HG03354 (cell line): Measurements from ENCODE around the gene GCN1.
A peak's percentile ranks its signal among the peaks of the same experiment; 100 is the strongest.

ENCODE experiments used
- ATAC-seq: cut with Tn5 transposase; IDR thresholded peaks from one replicate; pipeline ENCODE4 v1.9.1; 2021; ENCODE audit warnings: mild to moderate bottlenecking; ENCODE audit not compliant: unreplicated experiment, poor library complexity, severe bottlenecking

The GCN1 gene

DNA sequence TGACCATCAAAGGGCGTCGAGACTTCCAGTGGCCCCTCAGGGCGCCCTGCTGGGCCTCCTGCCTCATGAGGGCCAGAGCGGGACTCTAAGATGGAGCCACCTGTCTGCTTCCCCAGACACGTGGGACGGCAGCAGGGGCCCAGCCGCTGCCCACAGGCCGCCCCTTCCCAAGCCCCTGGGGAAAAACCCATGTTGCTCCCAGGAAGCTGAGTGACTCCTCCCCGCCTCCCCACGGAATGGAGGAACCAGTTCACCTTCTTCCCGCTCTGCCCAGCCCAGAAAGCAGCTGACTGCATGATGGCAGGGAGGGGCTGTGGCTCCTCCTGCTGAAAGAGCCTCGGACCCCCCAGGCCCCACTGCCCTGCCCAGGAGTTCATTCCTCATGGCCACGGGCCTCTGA, 92.9 kb downstream of the GCN1 start:
- no peak for ATAC-seq

- no peak for ATAC-seq
Measured at GRCh38 chr12:120101182-120101581, 93.3 kb downstream of the GCN1 start.

DNA sequence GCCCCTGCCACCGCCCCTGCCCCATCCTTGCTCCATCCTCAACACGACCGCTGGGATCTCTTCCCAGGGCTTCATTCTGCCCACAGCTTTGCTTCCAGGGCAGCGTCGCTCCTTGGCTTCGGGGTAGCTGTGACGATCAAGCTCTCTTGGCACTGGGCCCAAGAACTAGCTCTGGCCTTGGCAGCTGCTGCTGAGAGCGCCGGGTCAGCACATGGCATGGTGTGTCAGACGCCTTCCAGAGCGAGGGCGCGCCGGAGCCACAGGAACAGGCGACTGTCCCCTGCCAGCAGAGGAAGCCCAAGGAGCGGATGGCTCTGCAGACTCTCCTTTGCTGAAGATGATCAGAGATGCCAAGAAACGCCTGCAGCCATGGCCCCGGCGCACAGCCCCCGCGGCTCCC, 93.9 kb downstream of the GCN1 start:
- no peak for ATAC-seq

DNA sequence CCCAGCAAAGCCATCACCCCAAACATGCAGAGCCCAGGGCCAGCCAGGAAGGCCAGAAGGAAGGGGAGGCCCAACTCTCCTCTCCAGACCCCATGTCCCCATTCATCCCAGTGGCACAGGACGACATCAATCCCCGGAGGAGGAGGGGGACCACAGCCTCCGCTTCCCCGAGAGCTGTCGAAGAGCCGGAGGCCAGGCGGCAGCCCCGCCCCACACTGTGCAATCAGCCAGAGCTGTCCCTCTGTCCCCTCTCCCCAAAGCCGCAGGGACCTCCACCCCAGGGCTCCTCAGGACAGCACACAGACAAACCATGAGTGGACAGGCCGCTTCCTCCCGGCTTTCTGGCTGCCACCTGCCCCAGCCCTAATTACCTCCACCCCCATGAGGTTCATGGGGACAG, 94.8 kb downstream of the GCN1 start:
- no peak for ATAC-seq

DNA sequence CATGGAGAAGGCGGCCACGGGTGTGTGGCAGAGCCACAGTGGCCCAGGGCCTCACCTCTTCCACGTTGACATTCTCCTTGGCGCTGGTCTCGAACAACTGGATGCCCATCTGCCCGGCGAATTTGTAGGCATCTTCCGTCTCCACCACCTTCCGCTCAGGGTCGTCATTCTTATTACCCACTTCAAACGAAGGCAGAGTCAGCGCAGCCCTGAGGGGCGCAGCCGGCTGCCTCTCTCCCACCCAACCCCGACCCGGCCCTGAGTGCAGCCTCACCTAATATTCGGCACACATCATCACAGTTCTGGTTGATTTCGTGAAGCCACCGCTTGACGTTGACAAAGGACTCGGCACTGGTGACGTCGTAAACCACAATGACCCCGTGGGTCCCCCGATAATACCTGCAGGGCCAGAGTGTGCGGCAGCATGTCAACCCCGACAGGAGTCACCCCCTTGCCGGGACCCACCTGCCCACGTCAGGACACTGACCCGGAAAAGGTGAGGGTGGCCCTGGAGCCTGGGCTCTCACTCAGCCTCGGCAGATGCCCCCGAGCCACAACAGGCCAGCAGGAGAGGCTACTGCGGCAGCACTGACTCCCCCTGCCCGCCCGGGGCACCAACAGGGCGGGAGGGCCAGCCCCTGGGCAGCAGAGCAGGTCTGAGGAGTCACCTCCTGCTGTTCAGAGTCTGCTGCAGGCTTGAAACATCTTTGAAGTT, 95.6 kb downstream of the GCN1 start:
- ATAC-seq, result no peak

DNA sequence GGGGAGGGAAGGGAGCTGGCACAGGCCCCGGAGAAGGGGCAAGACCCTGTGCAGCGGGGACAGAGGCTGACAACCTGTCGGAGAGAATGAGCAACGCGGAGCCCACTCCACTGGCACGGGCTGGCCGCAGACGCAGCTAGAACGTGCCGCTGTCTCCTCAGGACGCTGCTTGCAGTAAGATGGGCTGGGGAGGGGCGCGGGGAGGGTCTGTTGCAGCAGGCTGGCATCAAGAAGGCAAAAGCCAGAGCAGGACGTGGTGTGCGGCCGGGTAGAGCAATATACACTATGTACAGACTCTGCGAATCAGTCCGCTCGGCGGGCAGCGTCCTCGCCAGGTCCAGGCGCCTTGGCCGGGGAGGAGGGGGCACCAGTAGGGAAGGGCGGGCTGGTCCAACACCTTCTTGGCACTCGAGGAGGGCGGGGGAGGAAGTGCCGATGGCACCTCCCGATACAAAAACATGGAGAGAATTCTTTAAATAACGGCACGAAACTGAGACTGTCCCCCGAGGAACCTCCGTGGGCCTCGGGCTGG, 97.8 kb downstream of the GCN1 start:
- ATAC-seq, result no peak

GRCh38 chr12:120095736-120096135, 98.8 kb downstream of the GCN1 start:
- ATAC-seq, result no peak

DNA sequence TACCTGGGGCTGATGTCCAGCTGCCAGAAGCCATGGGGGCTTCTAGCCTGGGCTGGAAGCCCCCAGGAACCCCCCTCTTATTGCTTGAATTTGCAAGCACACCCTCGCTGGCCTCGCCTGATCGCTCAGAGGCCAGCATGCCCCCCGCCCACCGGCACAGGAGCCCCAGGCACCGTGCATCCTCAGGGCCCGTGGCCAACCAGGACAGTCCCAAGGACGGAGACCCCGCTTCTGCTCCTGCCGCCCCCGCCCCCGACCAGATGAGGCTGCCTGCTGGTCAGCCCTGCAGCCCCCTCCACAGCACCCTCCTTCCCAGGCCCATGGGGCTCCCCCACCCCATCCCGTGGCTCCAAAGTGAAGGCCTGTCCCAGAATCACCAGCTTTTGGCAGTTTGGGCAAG, 99.2 kb downstream of the GCN1 start:
- no peak for ATAC-seq

DNA sequence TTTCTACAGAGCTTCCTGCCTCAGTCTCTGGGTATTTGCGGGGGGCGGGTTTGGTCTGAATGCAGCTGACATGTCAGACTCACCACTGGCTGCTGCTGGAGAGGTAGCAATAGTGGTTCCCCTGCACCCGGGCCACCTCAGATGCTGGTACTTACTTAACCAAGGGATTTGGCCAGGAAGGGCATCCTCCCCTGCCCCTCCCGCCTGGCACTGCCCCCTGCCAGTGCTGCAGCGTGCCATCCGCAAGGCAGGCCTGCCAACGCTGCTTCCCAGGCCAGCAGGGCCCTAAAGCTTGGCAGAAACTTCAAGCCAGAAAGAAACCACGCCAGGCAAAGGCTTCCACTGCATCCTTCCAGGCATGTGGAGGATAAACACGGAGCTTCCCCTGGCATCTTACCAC, 100.0 kb downstream of the GCN1 start:
- ATAC-seq, result no peak

DNA sequence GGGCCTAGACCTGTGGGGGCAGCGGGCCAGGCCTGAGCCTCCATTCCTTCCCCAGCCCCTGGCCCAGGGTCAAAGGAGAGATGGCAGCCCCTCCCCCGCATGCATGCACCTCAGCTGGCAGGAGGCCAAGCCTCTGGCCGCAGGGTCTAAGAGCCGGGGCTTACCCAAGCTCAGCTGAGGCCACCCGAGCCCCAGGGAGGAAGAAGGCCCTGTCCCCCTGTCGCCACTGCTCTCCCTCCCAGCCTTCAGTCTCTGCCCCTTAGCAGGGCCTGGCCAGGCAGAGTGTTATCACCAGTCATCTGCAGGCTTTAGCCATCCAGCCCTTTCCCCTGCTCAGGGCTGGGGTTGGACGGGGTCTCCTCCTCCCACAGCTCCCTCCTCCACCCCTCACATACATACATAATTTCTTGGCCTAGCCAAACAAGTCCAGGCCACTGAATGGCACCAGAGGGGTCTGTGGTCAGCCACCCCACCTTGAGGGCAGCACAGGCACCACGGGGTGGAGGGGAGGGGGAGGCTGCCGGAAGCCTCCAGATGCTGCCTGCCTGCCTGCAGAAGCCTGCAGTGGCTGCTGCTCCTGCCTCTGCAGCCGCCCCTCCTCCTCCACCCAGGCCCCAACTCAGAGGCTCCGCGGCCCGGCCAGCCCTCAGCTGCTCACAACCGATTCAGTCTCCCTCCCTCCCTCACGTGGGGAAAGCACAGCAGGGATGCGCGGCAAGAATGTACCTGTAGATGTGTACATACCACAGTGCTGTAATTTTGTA, 100.7 kb downstream of the GCN1 start:
- ATAC-seq, result no peak

- no peak for ATAC-seq
Measured at GRCh38 chr12:120093336-120093591, 101.3 kb downstream of the GCN1 start.

DNA sequence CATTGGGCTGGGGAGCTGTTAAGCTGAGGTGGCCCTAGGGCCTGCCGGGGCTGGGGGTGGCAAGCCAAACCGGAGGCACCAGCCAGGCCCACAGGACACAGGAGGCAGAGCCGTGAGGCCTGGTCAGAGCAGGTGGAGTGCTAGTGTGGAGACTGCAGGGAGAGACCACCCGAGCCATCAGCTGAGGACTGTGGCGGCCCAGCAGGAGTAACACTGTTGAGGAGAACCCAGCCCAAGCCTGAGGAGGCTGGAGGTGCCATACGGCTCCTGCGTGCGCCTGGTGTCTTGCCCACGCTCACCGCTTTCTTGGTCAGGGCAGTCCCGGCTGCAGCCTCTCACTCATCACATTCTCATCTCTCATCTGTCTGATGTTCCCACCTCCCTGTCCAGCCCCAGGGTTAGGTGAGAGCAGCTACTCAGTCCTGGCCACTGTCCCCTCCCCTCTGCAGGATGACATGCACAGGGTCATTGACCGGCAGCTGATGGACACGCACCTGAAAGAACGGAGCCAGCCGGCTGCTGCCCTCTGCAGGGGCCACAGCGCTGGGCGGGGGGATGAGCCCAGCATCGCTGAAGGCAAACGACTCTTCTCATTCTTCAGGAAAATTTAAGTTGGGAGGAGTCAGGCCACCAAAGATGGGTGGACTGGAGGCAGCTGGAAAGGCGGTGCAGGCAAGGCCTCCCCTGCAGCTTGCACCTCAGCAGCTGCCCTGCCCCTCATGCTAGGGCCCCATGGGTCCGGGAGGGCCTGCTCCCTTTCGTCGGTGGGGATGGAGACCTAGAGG, 101.8 kb downstream of the GCN1 start:
- ATAC-seq, result no peak

GRCh38 chr12:120091371-120092090, 103.0 kb downstream of the GCN1 start:
- no peak for ATAC-seq

DNA sequence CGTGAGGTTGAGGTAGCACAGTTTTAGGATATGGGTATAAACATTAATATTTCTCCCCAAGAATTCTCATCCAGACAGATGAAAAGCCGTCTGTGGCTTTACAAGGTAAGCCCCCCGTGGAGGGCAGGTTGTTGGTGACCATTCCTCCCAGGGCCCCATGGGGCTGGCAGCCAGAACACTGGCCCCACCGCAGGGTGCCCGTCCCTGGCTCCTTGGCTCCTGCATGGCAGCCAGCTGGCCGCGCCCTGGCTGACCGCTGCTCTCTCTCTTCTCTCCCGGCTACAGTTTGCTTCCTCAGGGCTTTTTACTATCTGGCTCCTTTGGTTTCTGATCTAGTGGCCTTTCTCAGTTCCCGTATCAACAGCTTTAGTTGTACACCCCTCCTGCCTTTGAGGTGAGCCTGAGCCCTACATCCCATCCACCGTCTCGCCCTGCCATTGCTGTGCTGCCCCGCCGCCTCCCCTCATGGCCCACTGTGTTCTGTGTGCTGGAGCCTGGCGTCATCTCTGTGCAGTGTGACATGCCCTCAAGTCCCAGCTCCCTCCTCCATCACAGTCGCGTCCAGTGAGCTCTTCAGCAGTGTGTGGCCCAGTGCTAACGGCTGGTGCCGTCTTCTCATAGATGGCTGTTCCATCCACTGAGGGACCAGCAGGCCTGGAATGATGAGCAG, 103.8 kb downstream of the GCN1 start:
- ATAC-seq, result no peak

GRCh38 chr12:120090206-120090605, 104.3 kb downstream of the GCN1 start:
- ATAC-seq, result no peak

DNA sequence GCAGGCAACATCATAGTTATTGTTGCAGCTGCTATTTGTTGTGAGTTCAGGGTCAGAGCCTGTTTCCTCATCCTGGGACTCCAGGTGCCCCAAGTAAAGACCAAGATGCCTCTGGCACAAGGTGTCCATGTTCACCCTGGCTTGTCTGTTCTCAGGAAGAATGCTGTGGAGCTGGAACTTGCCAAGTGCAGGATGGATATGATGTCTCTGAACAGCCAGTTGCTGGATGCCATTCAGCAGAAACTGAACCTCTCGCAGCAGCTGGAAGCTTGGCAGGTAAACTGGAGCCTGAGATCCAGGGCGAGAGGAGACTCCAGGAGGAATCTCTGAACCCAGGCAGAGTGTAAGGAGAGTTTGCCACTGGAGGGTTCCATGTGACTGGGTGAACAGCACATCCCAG, 104.7 kb downstream of the GCN1 start:
- ATAC-seq, result no peak

DNA sequence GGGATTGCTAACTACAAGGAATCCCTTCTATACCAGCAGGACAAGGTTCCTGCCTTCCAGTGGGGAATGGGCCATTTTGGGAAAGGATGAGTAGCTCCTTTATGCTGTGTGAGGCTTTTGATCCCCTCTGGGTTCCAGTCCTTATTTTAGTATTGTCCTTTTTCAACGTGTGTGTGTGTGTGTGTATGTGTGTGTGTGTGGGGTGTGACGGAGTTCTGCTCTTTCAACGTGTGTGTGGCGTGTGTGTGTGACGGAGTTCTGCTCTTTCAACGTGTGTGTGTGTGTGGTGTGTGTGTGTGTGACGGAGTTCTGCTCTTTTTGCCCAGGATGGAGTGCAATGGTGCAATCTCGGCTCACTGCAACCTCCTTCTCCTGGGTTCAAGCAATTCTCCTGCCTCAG, 105.4 kb downstream of the GCN1 start:
- no peak for ATAC-seq

- peak; percentile 99 for ATAC-seq
Measured at GRCh38 chr12:120086801-120087621, 107.5 kb downstream of the GCN1 start.
